Central memory CD4-positive, alpha-beta T cell (primary cell): ENCODE measurements around the gene DVL1.

Experiments used
- DNase-seq: peaks from one replicate; pipeline ENCODE4 v3.0.0; 2022

The DVL1 gene

DNA sequence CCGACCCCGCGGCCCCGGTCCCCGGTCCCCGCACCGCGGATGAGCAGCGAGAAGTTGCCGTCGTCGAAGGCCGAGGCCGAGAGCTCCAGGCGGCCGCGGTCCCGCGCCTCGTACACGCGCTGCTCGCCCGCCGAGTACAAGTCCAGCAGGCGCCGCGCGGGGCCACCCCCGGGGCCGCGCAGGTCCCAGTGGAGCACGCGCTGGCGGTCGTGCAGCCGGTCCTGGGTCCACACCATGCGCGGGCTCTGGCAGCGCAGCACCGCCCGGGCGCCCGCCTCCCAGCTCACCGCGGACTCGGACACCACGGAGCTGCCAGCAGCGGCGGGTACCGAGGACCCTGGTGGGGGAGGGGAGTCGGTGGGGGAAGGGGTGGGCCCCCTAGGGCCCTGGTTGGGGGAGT lies 6.2 kb upstream of the DVL1 start:
- no peak for DNase-seq

DNA sequence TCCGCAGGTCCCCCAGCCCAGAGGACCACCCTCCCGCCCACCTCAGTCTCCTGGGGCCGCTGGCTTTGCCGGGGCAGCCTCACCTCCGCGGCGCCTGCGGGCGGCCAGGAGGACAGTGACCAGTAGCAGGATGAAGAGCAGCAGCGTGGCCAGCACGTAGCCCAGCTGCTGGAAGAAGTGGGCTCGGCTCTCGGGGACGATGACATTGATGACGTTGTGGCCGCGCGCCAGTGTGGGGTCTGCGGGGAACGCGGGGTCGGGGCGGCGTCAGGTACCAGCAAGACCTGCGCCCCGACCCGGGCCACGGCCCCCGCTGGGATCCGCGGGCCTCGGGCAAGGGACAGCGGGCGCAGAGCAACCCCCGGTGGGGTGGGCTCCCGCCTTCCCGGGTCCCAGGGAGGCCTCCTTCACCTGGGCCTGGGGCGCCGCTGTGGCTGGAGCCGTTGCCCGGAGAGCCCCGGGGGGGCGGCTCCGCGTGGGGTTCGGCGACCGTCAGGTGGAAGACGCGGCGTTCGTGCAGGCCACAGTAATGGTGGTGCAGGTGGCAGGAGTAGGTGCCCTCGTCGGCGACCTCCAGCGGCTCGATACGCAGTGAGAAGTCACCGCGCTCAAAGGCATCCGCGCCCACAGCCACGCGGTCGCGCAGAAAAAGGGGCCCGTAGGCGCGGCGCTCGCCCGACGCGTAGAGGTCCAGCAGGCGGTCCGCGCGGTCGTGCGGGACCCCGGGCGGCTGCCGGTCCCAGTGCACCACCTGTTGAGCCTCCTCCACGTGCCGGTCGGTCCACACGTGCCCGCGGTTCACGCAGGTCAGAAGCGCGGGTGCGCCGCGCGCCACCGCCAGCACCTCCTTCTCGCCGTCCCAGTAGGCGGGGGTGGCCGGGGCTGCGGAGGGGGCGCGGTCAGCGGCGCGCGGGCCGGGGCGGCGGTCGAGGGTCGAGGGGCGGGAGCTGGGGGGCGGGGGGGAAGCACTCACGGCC lies 5.3 kb upstream of the DVL1 start:
- no peak for DNase-seq

DNA sequence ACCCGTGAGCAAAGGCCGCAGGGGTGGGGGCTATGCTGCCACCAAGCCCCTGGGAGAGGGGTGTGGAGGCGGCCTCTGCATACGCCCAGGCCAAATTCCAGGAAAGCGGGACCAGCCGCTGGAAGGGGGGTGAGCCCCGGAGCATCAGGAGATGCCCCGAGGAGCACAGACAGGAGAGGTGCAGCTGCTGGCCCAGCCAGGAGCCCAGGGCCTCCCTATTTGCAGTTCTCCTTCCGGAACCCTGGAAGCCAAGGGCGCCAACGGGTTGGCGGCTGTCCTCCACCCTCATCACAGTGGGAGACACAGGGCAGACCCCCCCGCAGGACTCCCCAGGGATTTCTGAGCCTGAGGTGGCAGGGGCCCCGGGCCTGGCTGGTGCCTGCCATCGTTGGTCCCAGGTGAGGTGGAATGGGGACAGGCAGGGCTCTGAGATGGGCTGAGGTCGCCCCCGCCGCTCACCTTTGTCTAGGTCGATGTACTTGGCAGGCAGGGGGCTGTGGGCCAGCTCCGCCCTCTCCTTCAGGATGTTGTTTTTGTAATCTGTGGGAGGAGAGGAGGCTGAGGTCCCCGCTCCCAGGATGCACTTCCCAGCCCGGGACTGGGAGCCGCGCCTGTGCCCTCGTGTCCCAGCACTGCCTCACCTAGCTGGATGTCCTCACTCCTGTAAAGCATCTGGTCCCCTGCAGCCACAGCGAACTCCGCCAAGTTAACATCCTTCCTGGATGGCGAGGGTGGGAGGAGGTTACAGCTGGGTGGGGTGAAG lies 4.4 kb upstream of the DVL1 start:
- no peak for DNase-seq

DNA sequence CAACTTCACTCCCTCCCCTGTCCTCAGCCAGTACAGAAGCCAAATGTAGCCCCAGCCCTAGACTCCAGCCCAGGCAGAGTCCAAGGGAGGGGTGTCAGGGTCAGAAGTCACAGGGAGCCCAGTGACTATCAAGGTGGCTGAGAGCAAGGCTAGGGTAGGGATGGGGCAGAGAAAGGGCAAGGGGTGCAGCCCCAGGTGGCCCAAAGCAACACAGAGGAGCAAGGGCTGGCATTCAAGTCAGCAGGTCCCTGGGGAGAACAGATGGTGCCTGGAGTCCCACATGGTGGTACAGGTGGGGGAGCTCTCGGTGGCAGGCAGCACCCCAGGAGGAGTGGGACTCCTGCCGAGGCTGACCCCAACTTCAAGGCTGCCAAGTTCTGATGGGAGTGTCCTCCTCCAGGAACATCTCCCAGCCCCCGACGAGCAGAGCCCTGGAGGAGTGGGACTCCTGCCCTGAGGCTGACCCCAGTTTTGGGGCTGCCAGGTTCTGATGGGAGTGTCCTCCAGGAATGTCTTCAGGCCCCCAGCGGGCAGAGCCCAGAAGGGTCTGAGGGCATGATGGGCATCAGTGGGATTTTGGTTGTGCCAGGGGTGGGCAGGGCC lies 3.7 kb upstream of the DVL1 start:
- no peak for DNase-seq

DNA sequence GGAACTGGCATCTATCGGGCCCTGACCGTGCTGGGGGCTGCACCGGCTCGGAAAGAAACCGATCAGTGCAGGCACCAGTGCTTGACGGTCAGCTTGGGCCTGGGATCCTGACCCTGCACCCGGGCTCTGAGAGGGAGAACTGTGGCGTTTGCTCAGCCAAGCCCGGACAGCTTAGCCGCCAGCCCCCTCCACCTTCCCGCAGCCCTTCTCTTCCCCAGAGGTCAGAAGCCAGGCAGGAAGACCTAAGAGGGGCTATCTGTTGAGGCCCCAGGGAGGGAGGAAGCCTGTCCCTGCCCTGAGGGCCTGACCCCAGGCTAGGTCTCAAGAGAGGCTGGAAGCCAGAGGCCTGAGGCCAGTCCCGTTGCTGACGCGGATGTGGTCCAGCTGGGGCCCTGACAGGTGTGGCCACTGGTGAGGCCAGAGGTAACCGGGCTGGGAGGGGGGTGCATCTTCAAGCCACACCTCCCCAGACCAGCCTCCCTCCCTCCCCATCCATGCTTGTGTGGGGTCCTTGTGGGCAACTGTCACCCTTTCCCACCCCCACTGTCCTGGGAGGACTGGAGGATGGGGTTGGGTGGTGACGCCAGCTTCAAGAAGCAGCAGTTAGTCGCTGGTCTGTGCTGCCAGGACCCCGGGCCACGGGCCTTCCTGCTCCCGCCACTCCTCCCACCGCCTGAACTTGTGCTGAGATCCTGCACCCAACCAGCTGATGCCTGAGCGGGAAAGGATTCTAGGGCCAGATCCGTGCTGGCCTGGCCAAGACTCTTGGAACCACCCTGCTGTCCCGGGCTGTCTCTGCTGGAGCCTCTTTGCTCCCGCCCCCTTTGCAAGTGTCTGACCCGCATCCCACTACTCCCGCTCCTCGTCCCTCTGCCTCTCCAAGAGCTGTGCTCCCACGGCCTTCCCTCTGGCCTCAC lies 2.6 kb upstream of the DVL1 start:
- no peak for DNase-seq

DNA sequence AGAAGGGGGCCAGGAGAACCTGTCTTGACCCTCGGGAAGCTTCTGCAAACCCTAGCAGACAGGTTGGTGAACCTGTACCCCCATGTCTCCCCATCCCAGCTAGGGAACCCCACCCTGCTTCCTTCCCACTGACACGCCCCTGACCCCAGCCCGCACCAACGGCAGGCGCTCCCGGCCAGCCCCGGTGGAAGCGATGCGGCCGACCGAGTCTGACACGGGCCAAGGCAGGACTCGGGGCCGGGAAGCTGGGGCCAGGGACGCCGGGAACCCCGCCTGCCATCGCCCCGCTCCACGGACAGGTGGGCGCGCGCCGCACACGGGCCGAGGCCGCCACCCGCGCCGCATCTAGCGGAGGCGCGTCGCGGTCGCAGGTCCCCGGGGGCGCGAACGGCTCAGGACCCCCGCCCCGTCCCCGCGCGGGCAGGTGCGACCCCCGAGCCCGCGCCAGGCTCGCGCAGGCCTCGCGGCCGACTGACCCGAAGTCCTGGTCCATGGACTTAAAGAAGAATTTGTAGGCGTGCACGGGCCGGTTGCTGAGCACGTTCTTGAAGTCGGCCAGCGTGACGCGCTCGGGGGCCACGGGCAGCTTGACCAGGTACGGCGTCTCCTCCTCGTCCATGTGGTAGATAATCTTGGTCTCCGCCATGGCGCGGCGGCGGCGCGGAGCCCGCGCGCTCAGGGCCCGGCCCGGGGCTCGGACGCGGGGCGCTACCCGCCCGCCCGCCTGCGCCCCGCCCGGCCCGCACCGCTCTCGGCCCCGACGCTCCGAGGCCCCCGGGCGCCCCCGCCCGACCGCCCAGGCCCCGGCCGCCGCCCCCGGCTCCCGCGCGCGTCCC lies 580 bp downstream of the DVL1 start:
- no peak for DNase-seq

DNA sequence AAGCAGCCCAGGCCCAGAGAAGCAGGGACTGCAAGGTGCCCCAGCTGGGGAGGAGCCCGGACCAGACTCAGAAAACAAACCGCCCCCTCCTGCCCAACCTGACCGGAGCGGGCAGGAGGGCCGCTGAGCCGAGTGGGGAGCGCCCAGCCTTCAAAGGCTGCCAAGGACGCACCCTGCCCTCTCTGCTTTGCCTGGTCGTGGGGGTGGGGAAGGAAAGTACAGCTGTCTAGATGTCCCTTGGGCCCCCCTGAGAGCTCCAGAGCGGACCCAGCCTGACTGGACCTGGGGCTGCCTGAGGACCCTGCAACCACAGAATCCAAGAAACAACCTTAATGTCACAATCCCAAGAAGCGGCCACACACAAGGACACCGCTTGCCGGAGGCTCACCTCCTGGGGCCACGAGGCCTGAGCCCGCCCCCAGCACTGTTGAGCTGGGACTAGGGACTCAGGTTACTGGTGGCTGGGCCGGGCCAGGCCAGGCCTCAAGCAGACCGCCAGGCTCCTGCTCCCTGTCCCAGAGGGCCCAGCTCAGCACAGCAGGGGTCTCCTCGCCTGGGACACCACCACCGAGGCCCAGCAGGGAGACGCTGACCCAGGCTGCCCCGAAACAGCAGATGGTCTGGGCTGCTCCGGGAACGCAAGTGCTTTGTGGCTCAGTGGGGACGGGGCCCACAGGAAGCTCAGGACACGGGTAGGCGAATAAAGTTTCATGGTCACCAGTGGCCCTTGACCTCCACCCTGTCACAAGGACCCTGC lies 1.4 kb downstream of the DVL1 start:
- no peak for DNase-seq

DNA sequence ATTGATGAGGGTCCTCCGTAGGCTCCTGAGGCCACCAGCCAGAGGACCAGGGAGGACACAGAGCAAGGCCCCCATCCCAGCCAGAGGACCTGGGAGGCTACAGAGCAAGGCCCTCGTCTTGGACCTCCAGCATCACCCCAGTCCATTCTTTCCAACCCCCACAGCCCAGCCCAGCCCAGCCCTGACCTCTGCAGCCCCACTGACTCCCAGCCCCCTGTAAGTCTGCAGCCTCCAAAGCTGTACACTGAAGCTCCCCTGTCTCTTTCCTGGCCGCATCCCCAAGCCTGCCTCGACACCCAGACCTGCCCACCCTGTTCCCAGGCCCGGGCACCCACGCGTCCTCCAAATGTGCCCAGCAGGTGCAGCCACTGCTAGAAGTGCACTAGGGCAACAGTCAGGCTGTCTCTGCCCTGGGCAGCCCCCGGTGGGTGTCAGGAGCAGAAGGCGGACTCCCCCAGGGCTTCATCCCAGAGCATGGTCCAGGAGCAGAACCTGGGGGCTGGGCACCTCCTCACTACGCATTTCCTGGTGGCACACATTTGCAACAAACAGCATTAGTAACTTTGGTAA lies 2.1 kb downstream of the DVL1 start:
- DNase-seq, result no peak

DNA sequence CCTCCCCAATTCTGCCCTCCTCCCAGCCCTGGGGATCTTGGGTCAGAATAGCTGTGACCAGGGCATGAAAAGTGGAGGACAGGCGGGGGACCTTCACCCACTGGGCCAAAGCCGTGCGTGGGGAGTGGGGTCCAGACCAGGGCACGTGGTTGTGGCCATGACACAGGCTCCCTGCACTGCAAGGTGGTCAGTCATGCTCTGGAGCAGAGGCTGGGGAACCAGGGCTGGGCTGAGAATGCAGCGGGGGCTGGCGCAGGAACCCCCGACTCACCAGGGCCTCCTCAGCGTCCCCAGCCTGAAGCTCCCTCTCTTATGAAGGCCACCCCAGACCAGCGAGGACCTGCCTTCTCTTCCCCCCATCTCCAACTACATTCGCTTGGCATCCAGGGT lies 2.7 kb downstream of the DVL1 start:
- DNase-seq, result no peak

DNA sequence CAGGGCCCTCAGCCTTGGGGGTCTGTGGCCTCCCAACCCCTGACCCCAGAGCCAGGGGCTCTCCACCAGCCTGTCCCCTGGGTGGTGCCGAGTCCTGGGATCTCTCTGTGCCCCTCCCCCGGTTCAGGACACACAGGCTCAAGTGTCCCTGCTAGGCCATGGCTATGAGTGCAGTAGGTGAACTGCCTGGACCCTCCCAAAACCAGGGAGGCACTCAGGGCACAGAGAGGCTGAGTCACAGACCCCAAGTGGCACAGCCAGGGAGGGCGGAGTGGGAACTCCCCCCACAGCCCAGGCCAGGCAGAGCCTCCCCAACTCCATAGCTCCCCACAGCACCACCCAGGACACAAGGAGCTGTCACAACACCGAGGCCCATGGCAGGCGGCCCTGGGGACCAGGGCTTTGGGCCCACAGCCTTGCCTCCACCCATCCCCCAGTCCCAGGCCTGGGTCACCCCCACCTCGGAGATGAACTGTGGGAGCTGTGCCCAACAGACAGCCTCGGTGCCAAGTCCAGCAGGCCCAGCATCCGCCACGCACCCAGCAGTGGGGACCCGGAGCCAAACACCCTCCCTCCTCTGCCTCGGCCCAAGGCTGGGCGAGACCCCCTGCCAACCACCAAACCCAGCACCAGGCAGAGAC lies 3.2 kb downstream of the DVL1 start:
- DNase-seq, result no peak

DNA sequence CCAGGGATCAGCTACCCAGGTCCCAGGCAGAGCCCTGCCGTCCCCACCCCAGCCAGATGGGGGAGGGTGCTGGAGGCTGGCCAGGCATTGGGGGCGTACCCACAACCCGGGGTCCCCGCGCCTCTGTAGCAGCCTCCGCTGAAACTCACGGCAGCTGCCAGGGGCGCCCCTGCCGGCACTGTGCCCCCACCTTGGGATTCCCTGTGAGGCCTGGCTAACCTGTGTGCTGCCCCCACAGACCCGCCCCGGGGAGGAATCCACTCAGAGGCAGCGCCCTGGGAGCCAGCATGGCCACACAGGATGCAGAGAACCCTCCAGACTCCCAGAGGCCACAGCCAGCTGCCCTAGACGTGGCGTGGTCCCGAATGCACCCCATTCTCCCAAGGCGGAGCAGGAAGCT lies 3.8 kb downstream of the DVL1 start:
- no peak for DNase-seq

DNA sequence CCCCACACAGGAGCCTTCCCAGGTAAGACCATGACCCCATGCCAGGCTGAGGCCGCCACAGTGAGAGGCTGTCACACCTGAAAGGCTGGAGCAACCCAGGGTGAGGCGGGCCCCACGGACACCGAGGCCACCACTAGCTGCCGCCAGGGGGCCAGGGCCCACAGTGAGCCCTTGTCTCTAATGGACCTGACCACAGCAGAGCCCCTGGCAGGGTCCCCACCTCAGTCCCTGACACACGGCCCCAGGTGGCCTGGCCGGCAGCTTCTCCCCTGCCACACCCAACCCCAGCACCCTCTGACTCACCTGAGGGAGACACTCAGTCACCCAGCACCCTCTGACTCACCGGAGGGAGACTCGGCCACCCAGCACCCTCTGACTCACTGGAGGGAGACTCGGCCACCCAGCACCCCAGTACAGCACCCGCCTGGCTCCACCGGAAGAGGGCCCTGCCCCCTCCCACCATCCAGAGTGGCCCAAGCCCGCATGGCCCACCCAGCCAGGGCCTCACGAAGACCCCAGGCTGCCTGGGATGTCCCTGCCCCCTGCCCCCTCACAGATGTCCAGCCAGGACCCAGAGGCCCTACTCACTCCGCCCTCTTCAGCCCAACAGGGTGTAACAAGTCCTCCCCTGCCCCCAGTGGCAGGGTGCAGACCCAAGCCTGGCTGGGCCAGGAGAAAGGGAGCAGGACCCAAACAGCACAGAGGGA lies 4.4 kb downstream of the DVL1 start:
- DNase-seq, result no peak

DNA sequence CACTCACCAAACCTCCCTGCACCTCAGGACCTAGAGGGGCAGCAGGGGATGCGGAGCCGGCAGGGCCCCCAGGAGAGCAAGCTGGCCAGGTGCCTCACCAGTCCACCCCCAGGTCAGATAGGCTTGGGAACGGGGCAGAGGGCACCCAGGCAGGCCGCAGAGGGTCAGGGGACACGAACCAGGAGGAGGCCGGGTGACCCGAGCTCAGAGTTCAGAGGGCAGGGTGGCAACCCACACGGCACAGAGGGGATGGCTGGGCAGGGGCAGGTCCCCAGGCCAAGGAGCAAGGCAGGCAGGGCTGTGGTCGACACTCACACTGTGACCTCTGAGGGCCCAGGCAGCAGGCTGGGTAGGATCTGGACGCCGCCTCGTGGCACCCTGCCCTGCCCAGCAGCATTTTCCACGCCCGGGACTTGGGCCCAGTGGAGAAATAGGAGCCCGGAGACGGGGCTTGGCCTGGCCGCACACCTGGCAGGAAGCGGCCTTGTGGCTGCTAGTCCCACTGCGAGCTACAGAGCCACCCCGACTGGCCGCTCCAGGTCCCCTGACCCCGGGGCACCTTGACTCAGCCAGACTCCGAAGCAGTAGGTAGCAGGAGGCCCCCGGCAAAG lies 5.3 kb downstream of the DVL1 start:
- no peak for DNase-seq

DNA sequence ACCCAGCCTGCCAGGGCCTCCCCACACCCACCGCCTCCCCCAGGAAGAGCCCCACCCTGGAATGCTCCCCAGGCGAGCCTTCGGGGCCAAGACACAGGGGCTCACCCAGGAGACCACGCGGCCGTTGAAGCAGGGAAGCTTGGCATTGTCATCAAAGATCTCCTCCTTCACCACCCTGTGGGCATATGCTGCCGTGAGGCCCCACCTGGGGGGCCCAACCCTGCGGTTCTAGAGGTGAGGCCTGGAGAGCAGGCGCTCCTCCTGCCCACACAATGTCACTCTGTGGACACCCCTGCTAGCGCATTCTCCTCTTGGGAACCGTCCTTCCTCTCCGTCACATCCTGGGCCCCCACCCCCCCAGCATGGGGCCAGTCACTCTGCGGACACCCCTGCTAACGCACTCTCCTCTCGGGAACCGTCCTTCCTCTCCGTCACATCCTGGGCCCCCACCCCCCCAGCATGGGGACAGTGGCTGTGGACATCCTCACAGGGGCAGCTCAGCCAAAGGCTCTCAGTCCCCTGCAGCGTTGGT lies 6.6 kb downstream of the DVL1 start:
- DNase-seq, result no peak

DNA sequence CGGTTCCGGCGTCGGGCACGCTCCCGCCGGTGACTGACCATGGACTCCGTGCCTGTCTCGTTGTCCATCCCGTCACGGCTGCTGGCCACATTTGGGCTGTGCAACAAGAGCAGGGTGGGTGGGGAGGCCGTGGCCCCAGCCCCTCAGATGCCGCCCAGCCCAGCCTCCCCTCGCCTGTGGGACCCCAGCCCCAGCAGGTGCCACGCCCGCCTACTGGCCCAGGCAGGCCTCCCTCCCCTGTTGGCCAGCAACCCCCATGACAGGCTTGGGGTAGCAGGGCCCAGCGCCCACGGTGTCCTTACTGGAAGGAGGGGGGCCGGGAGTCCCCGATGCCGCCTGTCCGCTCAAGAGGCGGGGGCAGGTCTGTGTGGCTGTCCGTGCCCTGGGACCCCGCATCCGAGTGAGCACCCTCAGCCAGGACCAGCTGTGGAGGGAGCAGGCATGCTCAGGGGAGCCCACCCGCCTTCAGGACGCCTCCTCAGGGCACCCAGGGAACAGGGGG lies 7.1 kb downstream of the DVL1 start:
- DNase-seq, result no peak

DNA sequence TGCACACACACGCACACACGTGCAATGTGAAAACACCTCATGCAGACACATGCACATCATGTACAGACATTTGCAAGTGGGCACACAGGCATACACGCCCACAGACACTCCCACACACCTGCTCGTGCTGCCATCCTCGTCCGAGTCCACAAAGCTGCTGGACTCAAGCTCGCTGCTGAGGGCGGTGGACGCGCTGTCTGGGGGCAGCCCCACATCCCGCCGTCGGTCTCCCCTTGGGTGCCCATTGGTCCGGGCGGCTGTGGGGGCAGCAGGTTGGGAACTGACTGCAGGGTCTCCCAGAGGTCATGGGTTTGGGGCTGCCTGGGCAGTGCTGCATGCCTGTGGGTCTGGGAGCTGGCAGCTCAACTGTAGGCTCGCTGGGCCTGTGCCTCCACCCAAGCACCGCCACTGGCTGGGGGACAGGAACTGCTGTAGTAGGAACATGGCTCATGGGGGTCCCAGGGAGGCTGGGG lies 7.6 kb downstream of the DVL1 start:
- no peak for DNase-seq

DNA sequence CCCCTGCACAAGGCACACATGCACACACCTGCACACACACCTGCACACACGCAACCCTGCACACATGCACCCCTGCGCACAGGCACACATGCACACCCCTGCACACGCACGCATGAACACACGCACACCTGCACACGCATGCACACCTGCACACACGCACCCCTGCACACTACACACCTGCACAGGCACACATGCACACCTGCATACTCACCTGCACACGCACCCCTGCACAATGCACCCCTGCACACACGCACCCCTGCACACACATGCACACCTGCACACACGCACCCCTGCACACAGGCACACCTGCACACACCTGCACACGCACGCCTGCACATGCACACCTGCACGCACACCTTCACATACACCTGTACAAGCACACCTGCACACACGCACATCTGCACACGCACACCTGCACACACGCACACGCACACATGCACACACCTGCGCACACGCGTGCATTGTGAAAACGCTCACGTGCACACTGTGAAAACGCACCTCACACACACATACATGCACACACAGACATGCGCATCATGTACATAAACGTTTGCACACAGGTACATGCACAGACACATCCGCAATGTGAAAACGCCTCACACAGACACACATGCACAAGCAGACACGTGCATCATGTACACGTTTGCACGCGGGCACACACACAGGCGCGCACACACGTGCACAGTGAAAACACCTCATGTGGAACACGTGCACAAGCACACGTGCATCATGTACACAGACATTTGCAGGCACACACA lies 8.2 kb downstream of the DVL1 start:
- DNase-seq, result no peak
